Measurements from ENCODE around the gene DIS3L2. TPM values are rescaled to one million over a fixed set of nuclear protein-coding genes. Genes with fewer than 3 reads are reported as not detected.
"Not testable (repeated sequence)": the region's sequence is repeated elsewhere in the genome, so short reads cannot be mapped to it uniquely, and the experiment has no call there.

Gene DIS3L2
- total RNA-seq, 1 donor from 2014 or later: 42.1 TPM

GRCh38 chr2:232325324-232326273 lies 364.1 kb downstream of the DIS3L2 start:
- peak; percentile 85 for DNase-seq
- H3K4me3 Mint-ChIP-seq (ENCODE audit: unreplicated experiment): no peak overlapping the region

GRCh38 chr2:232326274-232327104 lies 365.0 kb downstream of the DIS3L2 start:
- not testable (repeated sequence) for H3K4me3 Mint-ChIP-seq (ENCODE audit: unreplicated experiment); H3K9me3 Mint-ChIP-seq (ENCODE audit: unreplicated experiment); DNase-seq; H3K27ac Mint-ChIP-seq (ENCODE audit: unreplicated experiment); H3K27me3 Mint-ChIP-seq (ENCODE audit: unreplicated experiment); H3K4me1 Mint-ChIP-seq (ENCODE audit: low read depth, unreplicated experiment); H3K36me3 Mint-ChIP-seq (ENCODE audit: unreplicated experiment)
- TF ChIP-seq CTCF (IDR thresholded peaks at IDR 0.05; ENCODE audit: partially characterized antibody, unreplicated experiment): peak; percentile 68

More at GRCh38 chr2:232325324-232326273, 364.1 kb downstream of the DIS3L2 start:
- peaks cover 4% of the 10 kb centered on the region for H3K9me3 Mint-ChIP-seq (ENCODE audit: unreplicated experiment)
- H3K27me3 Mint-ChIP-seq (ENCODE audit: unreplicated experiment): peaks cover 2% of the 10 kb centered on the region
- no peaks in the 10 kb centered on the region for H3K4me1 Mint-ChIP-seq (ENCODE audit: low read depth, unreplicated experiment)
- H3K27ac Mint-ChIP-seq (ENCODE audit: unreplicated experiment): no peak overlapping the region
- no peaks in the 10 kb centered on the region for H3K36me3 Mint-ChIP-seq (ENCODE audit: unreplicated experiment)
- peak; percentile 91 for TF ChIP-seq CTCF (IDR thresholded peaks at IDR 0.05; ENCODE audit: partially characterized antibody, unreplicated experiment)

- Mint-ChIP-seq H3K36me3 (ENCODE audit: unreplicated experiment) (no peaks in the 10 kb centered on the region), H3K9me3 (ENCODE audit: unreplicated experiment) (peaks cover 2% of the 10 kb centered on the region), H3K4me3 (ENCODE audit: unreplicated experiment) (no peak overlapping the region), H3K27me3 (ENCODE audit: unreplicated experiment) (peaks cover 2% of the 10 kb centered on the region), H3K27ac (ENCODE audit: unreplicated experiment) (no peak overlapping the region), H3K4me1 (ENCODE audit: low read depth, unreplicated experiment) (no peaks in the 10 kb centered on the region)
- TF ChIP-seq CTCF (IDR thresholded peaks at IDR 0.05; ENCODE audit: partially characterized antibody, unreplicated experiment): peak; percentile 94
- DNase-seq: peak; percentile 97
Measured at GRCh38 chr2:232327105-232328031, 365.9 kb downstream of the DIS3L2 start.

GRCh38 chr2:232328032-232328422 lies 366.5 kb downstream of the DIS3L2 start:
- Mint-ChIP-seq H3K27ac (ENCODE audit: unreplicated experiment) (no peak overlapping the region), H3K4me3 (ENCODE audit: unreplicated experiment) (no peak overlapping the region), H3K36me3 (ENCODE audit: unreplicated experiment) (no peaks in the 10 kb centered on the region), H3K9me3 (ENCODE audit: unreplicated experiment) (peaks cover 2% of the 10 kb centered on the region), H3K4me1 (ENCODE audit: low read depth, unreplicated experiment) (no peaks in the 10 kb centered on the region), H3K27me3 (ENCODE audit: unreplicated experiment) (peaks cover 2% of the 10 kb centered on the region)
- TF ChIP-seq CTCF (IDR thresholded peaks at IDR 0.05; ENCODE audit: partially characterized antibody, unreplicated experiment): no peak
- DNase-seq: peak; percentile 6
